Measurements from ENCODE around the gene TNFSF8.

The TNFSF8 gene

DNA sequence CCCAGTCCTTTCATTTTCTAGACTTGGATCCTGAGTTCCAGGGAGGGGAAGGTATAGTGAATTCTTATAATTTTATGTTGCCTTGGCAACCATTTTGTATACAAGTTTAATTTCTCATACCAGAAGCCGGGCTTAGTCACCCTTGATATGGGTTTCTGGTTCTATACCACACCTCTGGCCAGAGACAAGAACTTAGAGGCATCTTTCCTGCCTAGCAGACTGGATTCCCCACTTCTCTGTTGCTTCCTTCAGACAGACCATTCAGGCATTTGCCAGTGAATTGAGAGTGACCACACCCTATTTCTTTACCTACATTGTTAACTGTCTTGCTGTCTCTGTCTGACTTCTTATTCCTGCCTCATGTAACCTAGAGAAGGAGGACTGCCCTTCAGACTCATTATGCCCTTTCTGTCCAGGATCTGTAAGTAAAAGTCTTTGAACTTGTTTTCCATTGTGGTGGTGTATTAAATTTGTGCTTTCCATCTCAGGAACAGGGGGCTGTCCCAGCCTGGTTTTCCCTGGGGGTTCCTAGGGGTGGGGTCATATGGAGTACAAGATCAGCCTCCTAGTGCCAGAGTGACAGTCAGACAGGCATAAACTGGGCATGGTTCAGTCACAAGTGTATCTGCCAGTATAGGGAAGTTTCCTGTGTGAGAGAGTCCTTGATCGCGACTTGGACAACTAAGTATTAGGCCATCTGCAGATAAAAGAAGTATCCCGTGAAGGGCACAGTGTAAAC, 27.4 kb downstream of the TNFSF8 start:
- no peak for DNase-seq (ENCODE audit: low spot score)

- peak; percentile 38 for DNase-seq (ENCODE audit: low spot score)
These were observed 29.2 kb downstream of the TNFSF8 start for GRCh38 chr9:114900942-114901802.

GRCh38 chr9:114899995-114900394, 30.4 kb downstream of the TNFSF8 start:
- DNase-seq (ENCODE audit: low spot score), result no peak

- DNase-seq (ENCODE audit: low spot score), result no peak
These were observed 30.9 kb downstream of the TNFSF8 start for GRCh38 chr9:114899461-114899860.

GRCh38 chr9:114898741-114899140, 31.6 kb downstream of the TNFSF8 start:
- DNase-seq (ENCODE audit: low spot score), result peak; percentile 82

- DNase-seq (ENCODE audit: low spot score), result no peak
These were observed 33.2 kb downstream of the TNFSF8 start for GRCh38 chr9:114897196-114897595.

DNA sequence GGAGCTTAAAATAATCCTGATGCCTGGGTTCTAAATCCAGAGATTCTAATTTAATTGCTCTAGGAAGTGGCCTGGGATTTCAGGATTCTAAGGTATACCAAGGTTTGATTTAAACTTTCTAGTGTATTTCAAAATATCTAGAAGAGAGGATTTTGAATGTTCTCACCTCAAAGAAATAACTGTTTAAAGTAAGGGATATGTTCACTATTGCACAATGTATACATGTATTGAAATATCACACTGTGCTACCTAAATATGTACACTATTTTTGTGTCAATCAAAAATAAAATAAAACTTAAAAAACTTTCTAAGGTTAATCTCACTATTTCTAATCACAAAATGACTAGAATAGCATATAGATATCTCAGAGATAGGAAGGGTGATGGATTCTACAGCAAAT, 34.0 kb downstream of the TNFSF8 start:
- no peak for DNase-seq (ENCODE audit: low spot score)

DNA sequence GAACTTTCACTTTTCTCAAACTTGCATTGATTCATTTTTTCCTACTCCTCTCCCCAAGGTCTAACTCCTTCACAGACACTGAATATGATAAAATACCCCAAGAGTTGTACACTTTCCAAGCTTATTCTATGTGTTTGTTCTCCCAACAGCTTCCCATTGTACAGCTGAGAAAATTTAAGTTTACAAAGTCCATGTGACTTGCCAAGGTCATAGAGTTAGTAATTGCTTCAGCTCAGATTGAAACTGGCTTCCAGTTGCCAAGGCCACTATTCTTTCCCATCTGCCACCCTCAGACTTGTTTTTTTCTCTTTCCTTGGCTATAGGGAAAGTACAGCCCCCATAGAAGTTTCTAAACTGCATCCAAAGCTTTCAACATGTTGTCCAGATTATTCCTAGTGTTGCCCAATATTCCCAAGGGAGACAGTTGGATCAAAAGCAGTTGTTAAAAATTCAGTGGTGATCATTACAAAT, 34.8 kb downstream of the TNFSF8 start:
- DNase-seq (ENCODE audit: low spot score), result no peak

DNA sequence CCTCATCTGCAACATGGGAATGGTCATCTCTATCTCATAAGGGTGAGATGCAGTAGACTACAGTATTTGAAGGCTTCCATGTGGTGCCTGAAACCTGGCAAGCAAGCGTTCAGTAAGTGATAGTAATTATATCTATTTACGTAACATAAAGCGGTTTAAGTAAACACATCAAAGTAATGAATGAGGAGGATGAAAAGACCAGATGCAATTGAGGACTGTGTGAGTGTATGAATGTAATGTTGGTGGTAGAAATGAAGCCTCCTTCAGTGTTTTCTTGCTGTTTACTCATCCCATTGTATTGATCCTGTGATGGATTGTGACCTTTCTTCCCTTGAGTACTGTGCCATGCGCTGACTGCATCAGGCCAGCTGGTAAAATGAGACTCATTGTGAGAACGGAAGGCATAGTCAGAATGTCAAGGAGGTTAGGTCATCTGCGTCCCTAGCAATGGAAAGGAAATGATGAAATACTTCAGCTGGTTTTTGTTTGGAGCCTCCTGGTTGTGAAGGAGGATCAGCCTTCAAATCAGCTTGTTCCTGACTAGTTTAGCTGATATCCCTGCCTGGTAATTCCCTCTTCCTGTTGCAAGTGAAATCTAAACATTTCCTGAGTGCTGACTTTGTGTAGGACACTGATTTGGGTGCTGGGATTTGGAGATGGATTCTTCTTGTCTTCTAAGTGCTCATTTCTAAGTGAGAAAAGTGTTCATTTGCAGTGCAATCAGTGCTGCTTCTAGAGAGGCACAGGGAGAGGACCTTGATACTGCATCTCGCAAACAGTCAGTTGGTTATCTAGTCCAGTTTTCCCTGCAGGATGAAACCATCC, 35.6 kb downstream of the TNFSF8 start:
- peak; percentile 99 for DNase-seq (ENCODE audit: low spot score)

DNA sequence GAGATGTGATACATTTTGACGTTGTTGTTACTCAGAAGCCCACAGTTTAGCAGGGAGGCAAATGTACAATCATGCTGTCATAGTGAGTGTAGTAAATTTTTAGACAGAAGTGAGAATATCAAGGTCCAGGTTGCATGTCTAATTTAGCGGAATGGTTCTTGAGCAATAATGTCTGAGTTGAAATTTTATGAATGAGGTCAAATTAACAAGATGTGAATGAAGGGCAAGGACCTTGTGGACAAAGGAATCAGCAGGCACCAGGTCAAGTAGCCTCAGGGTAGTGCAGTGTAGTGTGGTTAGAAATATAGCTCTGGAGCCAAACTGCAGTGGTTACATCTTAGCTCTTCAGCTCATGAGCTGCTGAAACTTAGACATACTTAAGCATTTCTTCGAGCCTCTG, 36.2 kb downstream of the TNFSF8 start:
- DNase-seq (ENCODE audit: low spot score), result peak; percentile 33

DNA sequence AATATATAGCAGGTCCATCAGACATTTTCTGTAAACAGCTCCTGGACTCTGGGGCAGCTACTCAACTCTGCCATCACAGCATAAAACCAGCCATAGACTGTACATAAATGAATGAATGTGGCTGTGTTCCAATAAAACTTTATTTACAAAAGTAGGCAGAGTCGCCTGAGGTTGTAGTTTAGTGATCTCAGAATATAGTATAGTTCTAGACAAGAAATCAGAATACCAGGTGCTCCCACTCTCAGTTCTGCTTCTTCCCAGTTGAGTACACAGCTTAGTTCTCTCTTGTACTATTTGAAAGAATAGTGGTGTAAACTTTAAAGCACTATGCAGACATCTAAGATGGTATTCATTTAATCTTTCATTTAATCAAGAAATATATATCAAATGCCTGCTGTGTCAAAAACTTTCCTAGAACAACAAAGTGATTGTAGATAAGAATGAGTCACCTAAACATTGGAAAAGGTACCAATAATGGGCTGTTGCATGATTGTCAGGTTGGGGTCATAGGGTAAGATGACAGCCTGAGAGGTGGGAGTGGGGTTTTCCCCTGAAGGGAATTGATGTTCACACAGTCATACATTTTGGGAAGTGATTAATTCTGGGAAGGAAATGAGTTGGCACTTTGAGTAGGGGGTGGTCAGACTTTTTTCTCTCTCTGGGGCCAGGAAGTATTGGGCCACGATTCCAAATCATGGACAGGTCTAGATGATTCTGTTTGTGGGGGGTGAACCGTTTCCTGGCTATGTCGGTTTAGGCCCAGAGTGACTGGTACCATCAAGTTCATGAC, 37.0 kb downstream of the TNFSF8 start:
- peak; percentile 95 for DNase-seq (ENCODE audit: low spot score)

DNA sequence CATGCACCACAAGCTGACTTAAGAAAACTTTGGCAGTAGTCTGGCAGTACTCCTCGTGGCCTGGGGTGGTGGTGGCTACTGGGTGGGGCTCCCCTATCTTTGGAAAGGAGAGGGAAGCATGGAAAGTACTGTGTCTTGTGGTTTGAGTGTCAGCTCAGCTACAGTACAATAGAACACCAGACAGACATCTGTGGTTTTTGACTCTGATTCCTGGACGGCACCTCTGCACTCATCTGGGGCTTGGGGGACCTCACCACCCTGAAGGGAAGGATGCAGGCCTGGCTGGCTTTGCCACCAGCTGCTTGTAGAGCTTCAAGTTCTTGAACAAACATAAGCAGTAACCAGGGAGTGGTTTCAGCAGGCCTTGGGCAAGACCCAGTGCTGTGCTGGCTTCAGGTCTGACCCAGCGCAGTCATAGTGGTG, 40.6 kb downstream of the TNFSF8 start:
- DNase-seq (ENCODE audit: low spot score), result no peak

DNA sequence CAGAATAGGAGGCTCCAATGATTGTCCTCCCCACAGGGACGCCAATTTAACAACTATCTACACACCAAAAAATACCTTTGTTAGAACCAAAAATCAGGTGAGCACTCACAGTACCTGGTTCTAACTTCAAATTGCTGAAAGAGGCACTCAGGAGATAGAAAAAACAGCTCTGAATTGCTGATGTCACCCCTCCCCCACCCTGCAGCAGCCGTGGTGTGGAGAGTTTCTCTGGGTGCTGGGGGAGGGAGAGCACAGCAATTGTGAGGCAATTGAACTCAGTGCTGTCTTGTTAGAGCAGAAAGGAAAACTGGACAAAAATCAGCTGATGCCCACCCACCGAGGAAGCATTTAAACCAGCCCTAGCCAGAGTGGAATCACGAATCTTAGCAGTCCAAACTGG, 41.8 kb downstream of the TNFSF8 start:
- DNase-seq (ENCODE audit: low spot score), result no peak

- no peak for DNase-seq (ENCODE audit: low spot score)
These were observed 42.4 kb downstream of the TNFSF8 start for GRCh38 chr9:114887963-114888362.

DNA sequence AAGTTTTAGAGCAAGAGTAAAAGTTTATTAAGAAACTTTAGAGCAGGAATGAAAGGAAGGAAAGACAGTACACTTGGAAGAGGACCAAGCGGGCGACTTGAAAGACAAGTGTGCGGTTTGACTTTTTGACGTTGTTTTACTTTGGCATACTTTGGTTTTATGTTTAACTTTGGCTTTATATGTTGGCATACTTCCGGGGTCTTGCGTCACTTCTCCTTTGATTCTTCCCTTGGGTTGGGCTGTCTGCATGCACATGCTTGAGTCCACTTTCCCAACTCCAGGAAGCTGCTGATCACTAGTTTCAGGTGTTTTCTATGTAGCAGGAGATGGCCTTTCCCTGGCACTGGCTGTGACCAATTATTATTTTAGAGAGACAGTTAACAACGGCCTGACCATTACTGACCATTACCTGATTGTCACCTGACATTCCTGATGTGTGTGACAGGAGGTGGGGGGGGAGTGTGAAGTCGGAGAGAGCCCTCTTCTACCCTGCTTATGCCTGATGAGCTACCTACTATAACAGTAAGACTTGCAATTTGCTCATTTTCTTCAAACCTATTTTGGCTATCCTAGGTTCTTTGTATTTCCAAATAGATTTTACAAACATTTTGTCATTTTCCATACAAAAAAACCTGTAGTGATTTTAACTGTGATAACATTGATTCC, 45.5 kb downstream of the TNFSF8 start:
- DNase-seq (ENCODE audit: low spot score), result no peak

- DNase-seq (ENCODE audit: low spot score), result no peak
These were observed 46.7 kb downstream of the TNFSF8 start for GRCh38 chr9:114883709-114884108.

GRCh38 chr9:114880291-114880745, 50.1 kb downstream of the TNFSF8 start:
- peak; percentile 28 for DNase-seq (ENCODE audit: low spot score)

DNA sequence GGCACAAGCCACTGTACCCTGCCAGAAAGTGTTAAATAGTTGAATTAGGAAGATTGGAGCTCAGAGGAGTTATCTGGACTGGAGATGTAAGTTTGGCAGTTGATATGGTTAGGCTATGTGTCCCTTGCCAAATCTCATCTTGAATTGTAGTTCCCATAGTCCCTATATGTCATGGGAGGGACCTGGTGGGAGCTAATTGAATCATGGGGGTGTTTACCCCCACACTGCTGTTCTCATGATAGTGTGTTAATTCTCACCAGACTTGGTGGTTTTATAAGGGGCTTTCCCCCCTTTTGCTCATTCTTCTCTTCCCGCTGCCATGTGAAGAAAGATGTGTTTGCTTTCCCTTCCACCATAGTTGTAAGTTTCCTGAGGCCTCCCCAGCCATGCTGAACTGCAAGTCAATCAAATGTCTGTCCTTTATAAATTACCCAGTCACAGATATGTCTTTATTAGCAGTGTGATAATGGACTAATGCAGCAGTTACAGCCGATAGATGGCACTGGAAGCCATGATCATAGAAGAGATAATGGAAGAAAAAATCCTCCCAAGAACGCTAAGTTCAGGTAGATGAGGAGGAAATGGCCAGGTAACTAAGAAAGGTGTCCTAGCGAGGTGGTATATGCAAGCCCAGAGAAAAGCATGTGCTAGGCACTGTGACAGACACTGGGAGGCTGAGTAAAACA, 51.4 kb downstream of the TNFSF8 start:
- no peak for DNase-seq (ENCODE audit: low spot score)

DNA sequence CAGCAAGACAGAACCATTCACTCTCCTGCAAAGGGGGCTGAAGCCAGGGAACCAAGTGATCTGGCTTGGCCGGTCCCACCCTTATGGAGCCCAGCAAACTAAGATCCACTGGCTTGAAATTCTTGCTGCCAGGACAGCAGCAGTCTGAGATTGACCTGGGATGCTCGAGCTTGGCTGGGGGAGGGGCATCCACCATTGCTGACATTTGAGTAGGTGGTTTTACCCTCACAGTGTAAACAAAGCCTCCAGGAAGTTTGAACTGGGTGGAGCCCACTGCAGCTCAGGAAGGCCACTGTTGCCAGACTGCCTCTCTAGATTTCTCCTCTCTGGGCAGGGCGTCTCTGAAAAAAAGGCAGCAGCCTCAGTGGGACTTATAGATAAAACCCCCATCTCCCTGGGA, 60.5 kb downstream of the TNFSF8 start:
- DNase-seq (ENCODE audit: low spot score), result no peak

GRCh38 chr9:114869378-114869777, 61.0 kb downstream of the TNFSF8 start:
- DNase-seq (ENCODE audit: low spot score), result no peak
